Neural cell (in vitro differentiated cells): ENCODE measurements around the gene C21orf58. TPM values are rescaled to one million over a fixed set of nuclear protein-coding genes. Genes with fewer than 3 reads are reported as not detected.

ENCODE experiments used
- H2AFZ ChIP-seq: fragments of 200-600, 300-800 bp; sonication (generic), shearing (Covaris generic); 2 replicates; pipeline ENCODE4 v1.6.0; 2014; ENCODE audit warnings: low read depth, mild to moderate bottlenecking, antibody characterized with exemption, low read length, moderate library complexity
- H3F3A ChIP-seq: fragments of 200-600 bp; shearing (Covaris generic); 2 replicates; pipeline ENCODE4 v1.6.1; 2016; ENCODE audit warnings: mild to moderate bottlenecking, moderate library complexity, mixed read lengths, antibody characterized with exemption, low read length; ENCODE audit not compliant: insufficient read depth, poor library complexity, severe bottlenecking
- H3K27ac ChIP-seq: fragments of 200-600, 300-800 bp; sonication (generic), shearing (Covaris generic); 2 replicates; pipeline ENCODE4 v1.5.1; 2014; ENCODE audit warnings: mild to moderate bottlenecking, low read length, moderate library complexity
- H3K27me3 ChIP-seq: fragments of 300-800, 200-600 bp; sonication (generic), shearing (Covaris generic); 2 replicates; pipeline ENCODE4 v1.6.0; 2014; ENCODE audit warnings: mild to moderate bottlenecking, low read depth, low read length, moderate library complexity; ENCODE audit not compliant: insufficient read depth
- H3K36me3 ChIP-seq: fragments of 300-800, 200-600 bp; sonication (generic), shearing (Covaris generic); 2 replicates; pipeline ENCODE4 v1.5.1; 2014; ENCODE audit warnings: mild to moderate bottlenecking, antibody characterized with exemption, low read length, moderate library complexity; ENCODE audit not compliant: insufficient read depth
- H3K4me2 ChIP-seq: fragments of 300-800, 200-600 bp; sonication (generic), shearing (Covaris generic); 2 replicates; pipeline ENCODE4 v1.6.0; 2014; ENCODE audit warnings: mild to moderate bottlenecking, low read length
- H3K4me3 ChIP-seq: fragments of 300-800, 200-600 bp; sonication (generic), shearing (Covaris generic); 2 replicates; pipeline ENCODE4 v1.5.1; 2014; ENCODE audit warnings: mild to moderate bottlenecking, low read length, moderate library complexity
- H3K79me2 ChIP-seq: fragments of 200-600 bp; shearing (Covaris generic); replicated peaks from 2 replicates; pipeline ENCODE4 v1.6.0; 2014; ENCODE audit warnings: mild to moderate bottlenecking, low read length, moderate library complexity; ENCODE audit not compliant: insufficient read depth
- H3K9ac ChIP-seq: fragments of 300-800, 200-600 bp; sonication (generic), shearing (Covaris generic); 2 replicates; pipeline ENCODE4 v1.6.1; 2016; ENCODE audit warnings: mild to moderate bottlenecking, low read length, mixed read lengths
- H3K9me2 ChIP-seq: fragments of 200-600 bp; shearing (Covaris generic); 2 replicates; pipeline ENCODE4 v1.6.1; 2016; ENCODE audit warnings: mild to moderate bottlenecking, low read length, mixed read lengths; ENCODE audit not compliant: insufficient read depth
- H3K9me3 ChIP-seq: fragments of 200-600, 300-800 bp; sonication (generic), shearing (Covaris generic); 2 replicates; pipeline ENCODE4 v1.6.1; 2016; ENCODE audit warnings: mild to moderate bottlenecking, mixed run types, low read length, moderate library complexity, mixed read lengths
- H4K20me1 ChIP-seq: fragments of 200-600 bp; shearing (Covaris generic); 2 replicates; pipeline ENCODE4 v1.6.1; 2016; ENCODE audit warnings: mild to moderate bottlenecking, mixed run types; ENCODE audit not compliant: insufficient read depth
- CTCF ChIP-seq: fragments of 450-650 bp; IDR thresholded peaks from 2 replicates; pipeline ENCODE4 v1.5.1; 2014; ENCODE audit warnings: antibody characterized with exemption, mild to moderate bottlenecking, moderate library complexity; ENCODE audit not compliant: poor library complexity, severe bottlenecking
- EP300 ChIP-seq: fragments of 450-650 bp; conservative IDR thresholded peaks from 2 replicates; pipeline ENCODE4 v1.6.1; 2014; ENCODE audit warnings: antibody characterized with exemption, mild to moderate bottlenecking, moderate library complexity; ENCODE audit not compliant: poor library complexity, severe bottlenecking
- EZH2 ChIP-seq: fragments of 200-600, 300-800 bp; shearing (Covaris generic), sonication (generic); IDR thresholded peaks from 2 replicates; pipeline ENCODE4 v1.6.1; 2014; ENCODE audit warnings: antibody characterized with exemption, low read length, borderline replicate concordance, mild to moderate bottlenecking; ENCODE audit not compliant: insufficient read depth, poor library complexity, severe bottlenecking
- MXI1 ChIP-seq: fragments of 450-650 bp; conservative IDR thresholded peaks from 2 replicates; pipeline ENCODE4 v1.6.1; 2014; ENCODE audit warnings: antibody characterized with exemption, mild to moderate bottlenecking; ENCODE audit not compliant: poor library complexity, severe bottlenecking
- POLR2AphosphoS5 ChIP-seq: IDR thresholded peaks from 2 replicates; pipeline ENCODE4 v1.6.1; 2012
- RAD21 ChIP-seq: fragments of 450-650 bp; conservative IDR thresholded peaks from 2 replicates; pipeline ENCODE4 v1.6.1; 2014; ENCODE audit warnings: antibody characterized with exemption, mild to moderate bottlenecking, moderate library complexity
- SMC3 ChIP-seq: fragments of 450-650 bp; conservative IDR thresholded peaks from 2 replicates; pipeline ENCODE4 v1.6.1; 2014; ENCODE audit warnings: antibody characterized with exemption, mild to moderate bottlenecking, moderate library complexity; ENCODE audit not compliant: poor library complexity
- TAF1 ChIP-seq: IDR thresholded peaks from 2 replicates; pipeline ENCODE4 v1.6.1; 2012; ENCODE audit warnings: low read depth
- polyA plus RNA-seq: library from polyadenylated mRNA; depleted of rRNA; stranded (reverse); fragments of >200 nt; gene quantifications from 2 replicates; pipeline ENCODE4 v1.2.3, GENCODE V29; 2014
- TF ChIP-seq, protein P1 (sequence below): IDR thresholded peaks from 2 replicates; pipeline ENCODE4 v1.6.1; 2012; ENCODE audit warnings: borderline replicate concordance

Gene C21orf58
- polyA plus RNA-seq, 1 donor from 2014 or later: 3.0 TPM

GRCh38 chr21:46314441-46315020, 9.1 kb downstream of the C21orf58 start:
- Histone ChIP-seq H3K79me2 (no peaks in the 10 kb centered on the region), H3F3A (no peaks in the 10 kb centered on the region), H3K27me3 (no peaks in the 10 kb centered on the region), H3K4me2 (no peak overlapping the region), H3K4me3 (no peak overlapping the region), H3K27ac (no peak overlapping the region), H2AFZ (no peak overlapping the region), H3K36me3 (no peaks in the 10 kb centered on the region), H3K9ac (no peak overlapping the region), H3K9me2 (no peaks in the 10 kb centered on the region), H3K9me3 (no peaks in the 10 kb centered on the region), H4K20me1 (no peaks in the 10 kb centered on the region)
- TF ChIP-seq TAF1: no peak
- no peak for TF ChIP-seq POLR2AphosphoS5
- TF ChIP-seq EZH2: no peak
- TF ChIP-seq CTCF: no peak
- TF ChIP-seq SMC3: no peak
- TF ChIP-seq, protein P1, sequence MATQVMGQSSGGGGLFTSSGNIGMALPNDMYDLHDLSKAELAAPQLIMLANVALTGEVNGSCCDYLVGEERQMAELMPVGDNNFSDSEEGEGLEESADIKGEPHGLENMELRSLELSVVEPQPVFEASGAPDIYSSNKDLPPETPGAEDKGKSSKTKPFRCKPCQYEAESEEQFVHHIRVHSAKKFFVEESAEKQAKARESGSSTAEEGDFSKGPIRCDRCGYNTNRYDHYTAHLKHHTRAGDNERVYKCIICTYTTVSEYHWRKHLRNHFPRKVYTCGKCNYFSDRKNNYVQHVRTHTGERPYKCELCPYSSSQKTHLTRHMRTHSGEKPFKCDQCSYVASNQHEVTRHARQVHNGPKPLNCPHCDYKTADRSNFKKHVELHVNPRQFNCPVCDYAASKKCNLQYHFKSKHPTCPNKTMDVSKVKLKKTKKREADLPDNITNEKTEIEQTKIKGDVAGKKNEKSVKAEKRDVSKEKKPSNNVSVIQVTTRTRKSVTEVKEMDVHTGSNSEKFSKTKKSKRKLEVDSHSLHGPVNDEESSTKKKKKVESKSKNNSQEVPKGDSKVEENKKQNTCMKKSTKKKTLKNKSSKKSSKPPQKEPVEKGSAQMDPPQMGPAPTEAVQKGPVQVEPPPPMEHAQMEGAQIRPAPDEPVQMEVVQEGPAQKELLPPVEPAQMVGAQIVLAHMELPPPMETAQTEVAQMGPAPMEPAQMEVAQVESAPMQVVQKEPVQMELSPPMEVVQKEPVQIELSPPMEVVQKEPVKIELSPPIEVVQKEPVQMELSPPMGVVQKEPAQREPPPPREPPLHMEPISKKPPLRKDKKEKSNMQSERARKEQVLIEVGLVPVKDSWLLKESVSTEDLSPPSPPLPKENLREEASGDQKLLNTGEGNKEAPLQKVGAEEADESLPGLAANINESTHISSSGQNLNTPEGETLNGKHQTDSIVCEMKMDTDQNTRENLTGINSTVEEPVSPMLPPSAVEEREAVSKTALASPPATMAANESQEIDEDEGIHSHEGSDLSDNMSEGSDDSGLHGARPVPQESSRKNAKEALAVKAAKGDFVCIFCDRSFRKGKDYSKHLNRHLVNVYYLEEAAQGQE: no peak
- no peak for TF ChIP-seq MXI1
- no peak for TF ChIP-seq EP300
- TF ChIP-seq RAD21: no peak

GRCh38 chr21:46312949-46313348, 10.7 kb downstream of the C21orf58 start:
- H3K9ac ChIP-seq: no peak overlapping the region
- no peaks in the 10 kb centered on the region for H3K36me3 ChIP-seq
- H3K4me3 ChIP-seq: no peak overlapping the region
- no peaks in the 10 kb centered on the region for H3F3A ChIP-seq
- no peaks in the 10 kb centered on the region for H3K9me2 ChIP-seq
- H4K20me1 ChIP-seq: no peaks in the 10 kb centered on the region
- H3K9me3 ChIP-seq: no peaks in the 10 kb centered on the region
- TF ChIP-seq EZH2: no peak
- TF ChIP-seq MXI1: no peak
- no peak for TF ChIP-seq TAF1
- no peak for TF ChIP-seq CTCF
- no peak for TF ChIP-seq EP300
- H3K27ac ChIP-seq: no peak overlapping the region
- H3K4me2 ChIP-seq: no peak overlapping the region
- no peaks in the 10 kb centered on the region for H3K79me2 ChIP-seq
- H2AFZ ChIP-seq: no peak overlapping the region
- no peaks in the 10 kb centered on the region for H3K27me3 ChIP-seq
